ENCODE data around the gene IGFBP5. TPM values are rescaled to one million over a fixed set of nuclear protein-coding genes. Genes with fewer than 3 reads are reported as not detected.

The IGFBP5 gene
- total RNA-seq, 3 donors from 2014 or later, result 161 to 1,107 (median 177) TPM

DNA sequence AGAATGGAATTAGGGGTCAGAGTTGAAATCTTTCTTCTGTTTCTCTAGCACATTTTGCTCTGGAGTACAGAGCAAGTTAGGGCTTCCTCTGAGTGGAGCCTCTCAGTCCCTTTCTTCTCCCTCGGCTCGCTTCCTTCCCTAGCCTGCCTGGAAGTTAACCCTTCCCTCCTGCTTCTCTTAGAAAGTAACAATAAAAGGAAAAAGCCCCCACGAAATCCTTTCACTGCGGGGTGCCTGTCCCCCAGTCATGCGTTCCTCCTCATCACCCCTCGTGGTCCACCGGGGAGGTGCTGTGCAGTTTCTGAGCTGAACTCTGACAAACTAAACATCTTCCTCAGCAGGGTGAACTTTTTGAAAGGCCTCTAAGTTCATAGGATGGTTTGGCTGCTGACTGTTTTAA, 60.2 kb downstream of the IGFBP5 start:
- no peaks in the 10 kb centered on the region for H3K36me3 ChIP-seq
- peaks cover 0 to 3% of the 10 kb centered on the region in 2 donors for H3K27me3 ChIP-seq
- DNase-seq (ENCODE audit: low spot score in 2 of 2), result no peak
- peak overlapping the region; percentile 28 to 58 for H3K27ac ChIP-seq
- intact Hi-C loops (cut with DNase I; ENCODE audit: low total_unique reads), result loop anchor here (10.0 kb wide), 1 partner anchor 110 kb away; no protein-coding TSS in a partner anchor
- H3K9me3 ChIP-seq, result no peaks in the 10 kb centered on the region
- H3K4me3 ChIP-seq, result peak overlapping the region; percentile 9 to 75 (median 72)
- H3K4me1 ChIP-seq, result no peaks in the 10 kb centered on the region
- TF ChIP-seq, protein P1, sequence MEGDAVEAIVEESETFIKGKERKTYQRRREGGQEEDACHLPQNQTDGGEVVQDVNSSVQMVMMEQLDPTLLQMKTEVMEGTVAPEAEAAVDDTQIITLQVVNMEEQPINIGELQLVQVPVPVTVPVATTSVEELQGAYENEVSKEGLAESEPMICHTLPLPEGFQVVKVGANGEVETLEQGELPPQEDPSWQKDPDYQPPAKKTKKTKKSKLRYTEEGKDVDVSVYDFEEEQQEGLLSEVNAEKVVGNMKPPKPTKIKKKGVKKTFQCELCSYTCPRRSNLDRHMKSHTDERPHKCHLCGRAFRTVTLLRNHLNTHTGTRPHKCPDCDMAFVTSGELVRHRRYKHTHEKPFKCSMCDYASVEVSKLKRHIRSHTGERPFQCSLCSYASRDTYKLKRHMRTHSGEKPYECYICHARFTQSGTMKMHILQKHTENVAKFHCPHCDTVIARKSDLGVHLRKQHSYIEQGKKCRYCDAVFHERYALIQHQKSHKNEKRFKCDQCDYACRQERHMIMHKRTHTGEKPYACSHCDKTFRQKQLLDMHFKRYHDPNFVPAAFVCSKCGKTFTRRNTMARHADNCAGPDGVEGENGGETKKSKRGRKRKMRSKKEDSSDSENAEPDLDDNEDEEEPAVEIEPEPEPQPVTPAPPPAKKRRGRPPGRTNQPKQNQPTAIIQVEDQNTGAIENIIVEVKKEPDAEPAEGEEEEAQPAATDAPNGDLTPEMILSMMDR (IDR thresholded peaks at IDR 0.05), result no peak
- no peak for TF ChIP-seq POLR2A (IDR thresholded peaks at IDR 0.05)
- no peak for TF ChIP-seq POLR2AphosphoS5 (IDR thresholded peaks at IDR 0.05)

DNA sequence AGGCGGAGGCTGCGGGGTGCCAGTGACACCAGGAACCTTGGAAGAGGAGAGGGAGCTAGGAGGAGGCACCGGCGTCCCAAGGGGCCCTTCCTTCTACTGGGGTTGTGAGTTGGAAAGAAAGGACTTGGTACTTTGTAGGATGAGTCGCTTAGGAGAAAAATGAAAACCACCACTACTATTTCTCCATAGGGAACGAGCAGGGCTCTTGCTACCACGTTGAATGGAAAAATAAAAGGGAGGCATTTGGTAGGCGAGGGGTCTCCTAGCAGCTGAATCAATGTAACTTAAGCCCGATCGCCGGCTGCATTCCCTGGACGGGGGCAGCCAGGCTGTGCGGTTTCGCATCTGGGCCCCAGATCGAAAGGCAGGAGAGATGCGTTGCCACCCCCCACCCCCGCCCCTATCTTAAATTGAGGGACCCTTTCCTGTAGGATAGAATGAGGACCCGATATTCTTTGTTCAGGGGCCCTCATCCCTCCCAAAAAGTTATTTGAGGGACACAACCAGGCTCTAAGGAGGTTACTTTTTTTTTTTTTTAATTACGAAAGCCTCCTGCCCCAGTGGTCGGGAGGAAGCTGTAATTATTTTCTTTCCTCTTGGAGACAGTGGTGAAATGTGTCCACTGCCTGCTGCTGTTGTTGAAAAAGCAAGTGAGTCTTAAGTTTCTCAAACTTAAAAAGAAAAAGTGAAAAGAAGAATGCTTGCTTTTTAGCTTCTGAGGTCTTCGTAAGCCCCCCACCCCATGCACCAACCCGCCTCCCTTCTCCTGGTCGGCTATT, 60.8 kb downstream of the IGFBP5 start:
- peaks cover 0 to 3% of the 10 kb centered on the region in 2 donors for H3K27me3 ChIP-seq
- intact Hi-C loops (cut with DNase I; ENCODE audit: low total_unique reads), result loop anchor here (10.0 kb wide), 1 partner anchor 110 kb away; no protein-coding TSS in a partner anchor

DNA sequence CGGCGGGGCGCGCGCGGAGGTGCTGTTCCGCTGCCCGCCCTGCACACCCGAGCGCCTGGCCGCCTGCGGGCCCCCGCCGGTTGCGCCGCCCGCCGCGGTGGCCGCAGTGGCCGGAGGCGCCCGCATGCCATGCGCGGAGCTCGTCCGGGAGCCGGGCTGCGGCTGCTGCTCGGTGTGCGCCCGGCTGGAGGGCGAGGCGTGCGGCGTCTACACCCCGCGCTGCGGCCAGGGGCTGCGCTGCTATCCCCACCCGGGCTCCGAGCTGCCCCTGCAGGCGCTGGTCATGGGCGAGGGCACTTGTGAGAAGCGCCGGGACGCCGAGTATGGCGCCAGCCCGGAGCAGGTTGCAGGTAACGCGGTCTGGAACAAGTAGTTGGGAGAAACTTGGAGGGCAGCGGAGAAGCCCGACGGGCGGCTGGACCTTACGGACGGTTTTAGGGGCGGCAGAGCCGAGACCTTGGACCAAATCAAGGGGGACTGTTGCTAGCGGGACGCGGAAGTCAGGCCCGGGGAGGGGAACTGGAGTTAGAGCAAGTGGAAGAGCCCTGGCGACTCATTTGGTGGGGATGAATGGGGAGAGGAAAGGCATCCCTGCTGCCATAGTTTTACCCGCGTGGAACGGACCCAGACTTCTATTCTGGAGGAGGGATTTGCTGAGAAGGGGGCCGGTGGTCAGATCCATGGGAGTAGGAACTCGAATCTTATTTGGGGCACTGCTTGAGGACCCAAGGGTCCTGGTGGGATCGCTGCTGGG, 61.6 kb downstream of the IGFBP5 start:
- H3K9me3 ChIP-seq, result no peaks in the 10 kb centered on the region
- H3K27ac ChIP-seq, result peak overlapping the region; percentile 50
- H3K4me1 ChIP-seq, result no peaks in the 10 kb centered on the region
- H3K27me3 ChIP-seq, result peaks cover 0 to 3% of the 10 kb centered on the region in 2 donors
- TF ChIP-seq, protein P1 (IDR thresholded peaks at IDR 0.05), result no peak
- peak in 1 of 3 donors; percentile 12 for TF ChIP-seq POLR2AphosphoS5 (IDR thresholded peaks at IDR 0.05)
- TF ChIP-seq POLR2A (IDR thresholded peaks at IDR 0.05), result no peak
- no peaks in the 10 kb centered on the region for H3K36me3 ChIP-seq
- peak overlapping the region; percentile 40 to 75 (median 72) for H3K4me3 ChIP-seq
- intact Hi-C loops (cut with DNase I; ENCODE audit: low total_unique reads), result loop anchor here (10.0 kb wide), 1 partner anchor 109 kb away; no protein-coding TSS in a partner anchor
- no peak for DNase-seq (ENCODE audit: low spot score in 2 of 2)

More for the DNA sequence above, 60.8 kb downstream of the IGFBP5 start:
- TF ChIP-seq, protein P1 (IDR thresholded peaks at IDR 0.05), result no peak
- TF ChIP-seq POLR2A (IDR thresholded peaks at IDR 0.05), result no peak
- TF ChIP-seq POLR2AphosphoS5 (IDR thresholded peaks at IDR 0.05), result no peak
- H3K27ac ChIP-seq, result peak overlapping the region; percentile 28 to 58
- no peak for DNase-seq (ENCODE audit: low spot score in 2 of 2)
- H3K4me3 ChIP-seq, result peak overlapping the region; percentile 40 to 75 (median 72)
- H3K36me3 ChIP-seq, result no peaks in the 10 kb centered on the region
- H3K9me3 ChIP-seq, result no peaks in the 10 kb centered on the region
- H3K4me1 ChIP-seq, result no peaks in the 10 kb centered on the region

DNA sequence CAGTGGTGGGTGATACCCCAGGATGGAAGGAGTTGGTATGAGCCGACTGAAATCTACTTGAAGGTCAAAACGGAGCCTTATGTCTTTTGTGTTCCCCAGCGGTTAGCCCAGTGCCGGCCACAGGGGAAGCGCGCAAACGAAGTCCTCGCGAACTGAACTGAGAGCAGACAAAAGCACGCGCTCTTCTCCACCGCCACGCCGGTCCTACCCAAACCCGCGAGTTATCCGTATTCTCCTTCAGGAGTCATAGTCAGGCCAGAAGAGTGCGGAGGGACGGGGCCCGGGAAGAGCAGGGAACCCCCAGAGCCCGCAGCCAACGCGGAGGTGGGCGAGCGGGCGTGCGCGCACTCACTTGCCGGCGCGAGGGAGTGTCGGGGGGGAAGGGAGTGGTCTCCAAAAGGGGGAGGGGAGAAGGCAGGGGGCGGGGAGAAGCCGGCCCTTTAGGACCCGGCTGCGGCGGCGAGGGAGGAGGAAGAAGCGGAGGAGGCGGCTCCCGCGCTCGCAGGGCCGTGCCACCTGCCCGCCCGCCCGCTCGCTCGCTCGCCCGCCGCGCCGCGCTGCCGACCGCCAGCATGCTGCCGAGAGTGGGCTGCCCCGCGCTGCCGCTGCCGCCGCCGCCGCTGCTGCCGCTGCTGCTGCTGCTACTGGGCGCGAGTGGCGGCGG, 62.3 kb downstream of the IGFBP5 start, which contains the start of gene IGFBP2:
IGFBP2 (plus strand) TSS at position 469 of the 664 bp plus-strand sequence; CDS start at position 573, 104 bp downstream.
- intact Hi-C loops (cut with DNase I; ENCODE audit: low total_unique reads), result loop anchor here (10.0 kb wide), 1 partner anchor 108 kb away; no protein-coding TSS in a partner anchor
- TF ChIP-seq, protein P1 (IDR thresholded peaks at IDR 0.05), result peak in 1 of 3 donors; percentile 18
- TF ChIP-seq POLR2A (IDR thresholded peaks at IDR 0.05) (no peak), POLR2AphosphoS5 (IDR thresholded peaks at IDR 0.05) (peak in 1 of 3 donors; percentile 23)
- peak in 1 of 2 donors; percentile 49 for DNase-seq (ENCODE audit: low spot score in 2 of 2)
- H3K27ac ChIP-seq, result peak within 1 kb of the TSS; percentile 50 to 52
- peak within 1 kb of the TSS; percentile 40 to 75 (median 72) for H3K4me3 ChIP-seq
- H3K36me3 ChIP-seq, result no peaks in the 10 kb centered on the region
- no peaks in the 10 kb centered on the region for H3K4me1 ChIP-seq
- peaks cover 0 to 3% of the 10 kb centered on the region in 2 donors for H3K27me3 ChIP-seq
- no peaks in the 10 kb centered on the region for H3K9me3 ChIP-seq

Measured in breast epithelium (tissue), 4 donors.